Measurements from ENCODE around the gene LMBRD1.

GRCh38 chr6:69801225-69801624 is 4.4 kb upstream of the LMBRD1 start:
- TF ChIP-seq CTCF (conservative IDR thresholded peaks at IDR 0.05; ENCODE audit: low read length): no peak
- no peak for TF ChIP-seq EZH2phosphoT487 (IDR thresholded peaks at IDR 0.05; ENCODE audit: borderline replicate concordance, low read depth, low read length)

Data from OCI-LY7 (cell line).